ENCODE data around the gene BFSP2.

GRCh38 chr3:133505813-133506212 is 106.0 kb downstream of the BFSP2 start:
- TF ChIP-seq CTCF (IDR thresholded peaks at IDR 0.05) (no peak), POLR2AphosphoS5 (IDR thresholded peaks at IDR 0.05) (no peak), EP300 (IDR thresholded peaks at IDR 0.05) (no peak), POLR2A (IDR thresholded peaks at IDR 0.05) (no peak)
